Fibroblast of the aortic adventitia (primary cell): Measurements from ENCODE around the gene SCN5A. TPM values are rescaled to one million over a fixed set of nuclear protein-coding genes. Genes with fewer than 3 reads are reported as not detected.

Source experiments
- DNase-seq: peaks from one replicate; pipeline ENCODE4 v3.0.0-alpha.2; 2010; ENCODE audit warnings: low read depth
- H3K4me3 ChIP-seq: 2 replicates; pipeline ENCODE4 v1.5.1; 2011; ENCODE audit warnings: low read depth, mild to moderate bottlenecking, control low read depth, low read length, moderate library complexity
- small RNA-seq: library from RNA; depleted of rRNA; stranded (forward); fragments of <200 nt; gene quantifications from one replicate; pipeline ENCODE3, GENCODE V24; 2012
- total RNA-seq: library from RNA; depleted of rRNA; stranded (reverse); fragments of >200 nt; gene quantifications from 2 replicates; pipeline ENCODE4 v1.2.3, GENCODE V29; 2012; ENCODE audit warnings: low replicate concordance
- TF ChIP-seq, protein P1 (sequence below): IDR thresholded peaks from 2 replicates; pipeline ENCODE4 v1.5.1; 2011; ENCODE audit warnings: mild to moderate bottlenecking, low read length, control low read depth, inconsistent platforms; ENCODE audit not compliant: insufficient read depth

The SCN5A gene
- total RNA-seq, 1 donor = 0.99 TPM

DNA sequence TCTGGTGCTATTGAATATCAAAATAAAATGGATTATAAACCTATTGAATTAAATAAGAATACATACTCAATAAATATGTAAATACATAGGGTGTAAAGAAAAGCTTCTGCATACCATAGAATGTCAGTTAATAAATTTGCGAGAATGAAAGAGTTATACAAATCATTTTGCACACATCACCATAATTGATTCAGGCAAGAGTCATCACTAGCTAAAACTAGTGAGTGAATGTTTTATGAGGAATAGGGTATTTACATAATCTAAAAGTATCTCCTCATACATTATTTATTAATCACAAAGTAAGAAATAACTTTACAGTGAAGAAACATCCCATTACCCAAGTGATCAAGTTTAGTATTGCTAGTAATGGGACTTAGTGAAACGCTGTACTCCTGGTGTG lies 139.8 kb downstream of the SCN5A start:
- no peak for DNase-seq
- H3K4me3 ChIP-seq = no peak overlapping the region
- TF ChIP-seq, protein P1, sequence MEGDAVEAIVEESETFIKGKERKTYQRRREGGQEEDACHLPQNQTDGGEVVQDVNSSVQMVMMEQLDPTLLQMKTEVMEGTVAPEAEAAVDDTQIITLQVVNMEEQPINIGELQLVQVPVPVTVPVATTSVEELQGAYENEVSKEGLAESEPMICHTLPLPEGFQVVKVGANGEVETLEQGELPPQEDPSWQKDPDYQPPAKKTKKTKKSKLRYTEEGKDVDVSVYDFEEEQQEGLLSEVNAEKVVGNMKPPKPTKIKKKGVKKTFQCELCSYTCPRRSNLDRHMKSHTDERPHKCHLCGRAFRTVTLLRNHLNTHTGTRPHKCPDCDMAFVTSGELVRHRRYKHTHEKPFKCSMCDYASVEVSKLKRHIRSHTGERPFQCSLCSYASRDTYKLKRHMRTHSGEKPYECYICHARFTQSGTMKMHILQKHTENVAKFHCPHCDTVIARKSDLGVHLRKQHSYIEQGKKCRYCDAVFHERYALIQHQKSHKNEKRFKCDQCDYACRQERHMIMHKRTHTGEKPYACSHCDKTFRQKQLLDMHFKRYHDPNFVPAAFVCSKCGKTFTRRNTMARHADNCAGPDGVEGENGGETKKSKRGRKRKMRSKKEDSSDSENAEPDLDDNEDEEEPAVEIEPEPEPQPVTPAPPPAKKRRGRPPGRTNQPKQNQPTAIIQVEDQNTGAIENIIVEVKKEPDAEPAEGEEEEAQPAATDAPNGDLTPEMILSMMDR = no peak

DNA sequence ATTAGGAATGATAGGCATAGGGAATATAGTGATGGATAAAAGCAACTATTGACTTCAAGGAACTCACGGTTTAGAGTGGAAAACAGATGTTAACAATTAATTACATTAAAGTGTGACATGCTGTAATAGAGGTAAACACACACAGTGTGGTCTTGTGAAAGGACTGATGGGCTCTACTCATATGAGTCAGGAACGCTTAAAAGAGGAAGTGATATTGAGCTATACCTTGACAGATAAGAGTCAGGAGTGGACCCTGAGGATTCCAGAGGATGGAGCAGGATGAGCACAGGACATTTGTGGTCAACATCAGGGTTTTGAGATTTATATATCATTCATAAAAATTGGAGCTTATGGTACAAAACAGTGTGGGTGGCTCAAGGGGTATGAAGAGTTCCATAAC lies 142.4 kb downstream of the SCN5A start:
- no peak for DNase-seq
- TF ChIP-seq, protein P1 = no peak
- H3K4me3 ChIP-seq = no peak overlapping the region

DNA sequence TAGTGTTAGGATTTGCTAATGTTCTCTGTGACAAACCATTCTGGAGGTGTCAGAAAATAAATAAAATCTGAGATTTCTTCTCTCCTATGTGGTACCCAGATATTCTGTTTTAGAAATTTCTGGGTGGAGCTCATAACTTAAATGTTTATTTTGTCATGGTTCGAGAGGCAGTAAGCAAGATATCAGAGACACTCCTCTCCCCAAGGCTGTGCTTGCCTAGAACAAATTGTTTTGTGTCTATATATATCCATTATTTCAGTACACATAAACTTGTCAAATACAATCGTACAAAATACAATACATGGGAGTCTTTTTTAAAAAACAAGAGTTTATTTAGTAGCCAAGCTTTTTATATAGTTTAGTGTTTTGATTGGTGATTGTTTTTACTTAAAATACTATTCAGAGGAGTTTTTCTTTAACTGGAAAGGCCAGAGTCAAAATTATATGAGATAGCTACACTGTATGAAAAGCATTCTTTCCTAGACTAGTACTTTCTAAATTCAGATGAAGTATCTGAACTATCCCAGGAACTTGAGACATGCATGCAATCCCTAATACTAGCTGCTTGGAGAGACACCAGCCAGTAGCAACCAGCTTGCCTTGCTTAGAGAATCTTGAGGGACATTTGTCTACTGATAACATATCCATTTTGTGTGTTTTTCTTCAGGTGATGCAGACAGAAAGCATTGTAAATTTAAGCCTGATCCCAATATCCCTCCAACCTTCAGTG lies 148.6 kb downstream of the SCN5A start:
- DNase-seq = no peak
- no peak overlapping the region for H3K4me3 ChIP-seq
- TF ChIP-seq, protein P1 = no peak

Small RNA genes lying within 50 kb of the gene (small RNA-seq; reads per million reads assigned to genes)
- gene RF00019 = not detected

Other genes with a start within 250 kb of the SCN5A start
- gene ACVR2B, start 195.8 kb downstream of the SCN5A start, total RNA-seq = 1.6 and 2.5 TPM in 2 replicates
- 14.4 and 39.6 TPM in 2 replicates for gene EXOG, start 153.3 kb downstream of the SCN5A start, total RNA-seq
- gene SCN10A, start 166.5 kb upstream of the SCN5A start, total RNA-seq = not detected in 2 replicates